Effector memory CD4-positive, alpha-beta T cell (primary cell): ENCODE results near the gene MXRA7.
"Not testable (repeated sequence)": the region's sequence is repeated elsewhere in the genome, so short reads cannot be mapped to it uniquely, and the experiment has no call there.

Experiments used
- DNase-seq, 3 donors: peaks; one replicate each; pipeline ENCODE4 v3.0.0-alpha.2; 2020
- H3K27ac ChIP-seq: 2 replicates; pipeline ENCODE4 v1.7.0; 2013; ENCODE audit warnings: mild to moderate bottlenecking, low read length, moderate library complexity; ENCODE audit not compliant: insufficient read depth, poor library complexity, severe bottlenecking
- H3K27me3 ChIP-seq: replicated peaks from 2 replicates; pipeline ENCODE4 v1.7.0; 2013; ENCODE audit warnings: mild to moderate bottlenecking, low read length; ENCODE audit not compliant: insufficient read depth, control insufficient read depth, poor library complexity, severe bottlenecking
- H3K36me3 ChIP-seq: 2 replicates; pipeline ENCODE4 v1.7.0; 2013; ENCODE audit warnings: mild to moderate bottlenecking, low read length, moderate library complexity; ENCODE audit not compliant: control insufficient read depth, insufficient read depth
- H3K4me1 ChIP-seq: 2 replicates; pipeline ENCODE4 v1.7.0; 2013; ENCODE audit warnings: low read length, mild to moderate bottlenecking; ENCODE audit not compliant: control insufficient read depth, insufficient read depth, poor library complexity, severe bottlenecking
- H3K4me3 ChIP-seq: 2 replicates; pipeline ENCODE4 v1.7.0; 2013; ENCODE audit warnings: low read length, low read depth, mild to moderate bottlenecking; ENCODE audit not compliant: insufficient read depth, poor library complexity, severe bottlenecking
- H3K9me3 ChIP-seq: 2 replicates; pipeline ENCODE4 v1.7.0; 2013; ENCODE audit warnings: mild to moderate bottlenecking, low read length, moderate library complexity; ENCODE audit not compliant: control insufficient read depth

The MXRA7 gene

GRCh38 chr17:76706817-76707216 lies 3.9 kb downstream of the MXRA7 start:
- no peak overlapping the region for H3K4me3 ChIP-seq
- H3K9me3 ChIP-seq, result no peaks in the 10 kb centered on the region
- peaks cover 9% of the 10 kb centered on the region for H3K4me1 ChIP-seq
- H3K36me3 ChIP-seq, result no peaks in the 10 kb centered on the region
- no peak overlapping the region for H3K27ac ChIP-seq
- no peak for DNase-seq
- H3K27me3 ChIP-seq, result no peaks in the 10 kb centered on the region

GRCh38 chr17:76704805-76705204 lies 6.0 kb downstream of the MXRA7 start:
- DNase-seq, result no peak

GRCh38 chr17:76702941-76703637 lies 7.7 kb downstream of the MXRA7 start:
- DNase-seq, result no peak
- Histone ChIP-seq H3K27ac (no peak overlapping the region), H3K4me3 (no peak overlapping the region), H3K36me3 (no peaks in the 10 kb centered on the region), H3K4me1 (no peaks in the 10 kb centered on the region), H3K9me3 (no peaks in the 10 kb centered on the region), H3K27me3 (no peaks in the 10 kb centered on the region)

More at GRCh38 chr17:76704805-76705204, 6.0 kb downstream of the MXRA7 start:
- H3K9me3 ChIP-seq, result no peaks in the 10 kb centered on the region
- H3K27ac ChIP-seq, result no peak overlapping the region
- H3K4me1 ChIP-seq, result peaks cover under 1% of the 10 kb centered on the region
- H3K36me3 ChIP-seq, result no peaks in the 10 kb centered on the region
- H3K27me3 ChIP-seq, result no peaks in the 10 kb centered on the region
- no peak overlapping the region for H3K4me3 ChIP-seq

GRCh38 chr17:76702076-76702475 lies 8.7 kb downstream of the MXRA7 start:
- H3K36me3 ChIP-seq, result no peaks in the 10 kb centered on the region
- H3K27me3 ChIP-seq, result no peaks in the 10 kb centered on the region
- no peak overlapping the region for H3K4me3 ChIP-seq
- no peaks in the 10 kb centered on the region for H3K9me3 ChIP-seq
- DNase-seq, result no peak
- no peak overlapping the region for H3K27ac ChIP-seq
- no peaks in the 10 kb centered on the region for H3K4me1 ChIP-seq

- Histone ChIP-seq H3K36me3 (no peaks in the 10 kb centered on the region), H3K27ac (no peak overlapping the region), H3K27me3 (no peaks in the 10 kb centered on the region), H3K4me3 (no peak overlapping the region), H3K9me3 (no peaks in the 10 kb centered on the region), H3K4me1 (no peaks in the 10 kb centered on the region)
- DNase-seq, result no peak
Observed at GRCh38 chr17:76701471-76701967, 9.2 kb downstream of the MXRA7 start.

- Histone ChIP-seq H3K4me3 (no peak overlapping the region), H3K4me1 (no peaks in the 10 kb centered on the region), H3K27me3 (no peaks in the 10 kb centered on the region), H3K27ac (no peak overlapping the region), H3K9me3 (no peaks in the 10 kb centered on the region), H3K36me3 (no peaks in the 10 kb centered on the region)
- DNase-seq, result peak in 1 of 3 donors; percentile 14
Observed at GRCh38 chr17:76700617-76701470, 9.9 kb downstream of the MXRA7 start.

GRCh38 chr17:76700270-76700616 lies 10.5 kb downstream of the MXRA7 start:
- H3K9me3 ChIP-seq, result no peaks in the 10 kb centered on the region
- H3K27ac ChIP-seq, result no peak overlapping the region
- no peak for DNase-seq
- H3K4me1 ChIP-seq, result no peaks in the 10 kb centered on the region
- H3K36me3 ChIP-seq, result no peaks in the 10 kb centered on the region
- H3K4me3 ChIP-seq, result no peak overlapping the region
- H3K27me3 ChIP-seq, result no peaks in the 10 kb centered on the region

GRCh38 chr17:76698466-76698977 lies 12.2 kb downstream of the MXRA7 start:
- not testable (repeated sequence) for H3K36me3 ChIP-seq, H3K9me3 ChIP-seq, H3K4me1 ChIP-seq, DNase-seq, H3K27ac ChIP-seq, H3K4me3 ChIP-seq, H3K27me3 ChIP-seq

GRCh38 chr17:76697702-76698465 lies 12.9 kb downstream of the MXRA7 start:
- no peaks in the 10 kb centered on the region for H3K36me3 ChIP-seq
- no peak overlapping the region for H3K4me3 ChIP-seq
- no peak overlapping the region for H3K27ac ChIP-seq
- no peak for DNase-seq
- no peaks in the 10 kb centered on the region for H3K9me3 ChIP-seq
- no peaks in the 10 kb centered on the region for H3K4me1 ChIP-seq
- no peaks in the 10 kb centered on the region for H3K27me3 ChIP-seq
